ENCODE measurements around the gene IFNA8. TPM values are rescaled to one million over a fixed set of nuclear protein-coding genes. Genes with fewer than 3 reads are reported as not detected.

Gene IFNA8
- total RNA-seq, 3 donors from 2014 or later, result not detected

- intact Hi-C loops (cut with DNase I; ENCODE audit: low total_unique reads), result no loop called here
- no peaks in the 10 kb centered on the region for H3K27me3 ChIP-seq
- no peaks in the 10 kb centered on the region for H3K4me1 ChIP-seq
- H3K27ac ChIP-seq, result no peak overlapping the region
- no peak overlapping the region for H3K4me3 ChIP-seq
- no peak for DNase-seq (ENCODE audit: low spot score in 2 of 2)
- H3K36me3 ChIP-seq, result no peaks in the 10 kb centered on the region
- TF ChIP-seq POLR2A (IDR thresholded peaks at IDR 0.05) (no peak), CTCF (IDR thresholded peaks at IDR 0.05) (no peak), POLR2AphosphoS5 (IDR thresholded peaks at IDR 0.05) (no peak)
- no peaks in the 10 kb centered on the region for H3K9me3 ChIP-seq
Observed at GRCh38 chr9:21413151-21413550, 4.2 kb downstream of the IFNA8 start.

GRCh38 chr9:21413624-21414023 is 4.7 kb downstream of the IFNA8 start:
- TF ChIP-seq CTCF (IDR thresholded peaks at IDR 0.05), result no peak
- intact Hi-C loops (cut with DNase I; ENCODE audit: low total_unique reads), result no loop called here

GRCh38 chr9:21414220-21414940 is 5.5 kb downstream of the IFNA8 start:
- intact Hi-C loops (cut with DNase I; ENCODE audit: low total_unique reads), result no loop called here
- Histone ChIP-seq H3K4me1 (no peaks in the 10 kb centered on the region), H3K9me3 (no peaks in the 10 kb centered on the region), H3K4me3 (no peak overlapping the region), H3K36me3 (no peaks in the 10 kb centered on the region), H3K27ac (no peak overlapping the region), H3K27me3 (no peaks in the 10 kb centered on the region)
- no peak for DNase-seq (ENCODE audit: low spot score in 2 of 2)
- TF ChIP-seq POLR2AphosphoS5 (IDR thresholded peaks at IDR 0.05) (no peak), POLR2A (IDR thresholded peaks at IDR 0.05) (no peak), CTCF (IDR thresholded peaks at IDR 0.05) (no peak)

More at GRCh38 chr9:21413624-21414023, 4.7 kb downstream of the IFNA8 start:
- Histone ChIP-seq H3K27ac (no peak overlapping the region), H3K4me3 (no peak overlapping the region), H3K9me3 (no peaks in the 10 kb centered on the region), H3K27me3 (no peaks in the 10 kb centered on the region), H3K4me1 (no peaks in the 10 kb centered on the region), H3K36me3 (no peaks in the 10 kb centered on the region)
- DNase-seq (ENCODE audit: low spot score in 2 of 2), result no peak

GRCh38 chr9:21415493-21416267 is 6.8 kb downstream of the IFNA8 start:
- H3K27me3 ChIP-seq, result no peaks in the 10 kb centered on the region
- intact Hi-C loops (cut with DNase I; ENCODE audit: low total_unique reads), result no loop called here
- no peaks in the 10 kb centered on the region for H3K36me3 ChIP-seq
- no peak overlapping the region for H3K27ac ChIP-seq
- H3K9me3 ChIP-seq, result no peaks in the 10 kb centered on the region
- TF ChIP-seq POLR2AphosphoS5 (IDR thresholded peaks at IDR 0.05) (no peak), CTCF (IDR thresholded peaks at IDR 0.05) (no peak), POLR2A (IDR thresholded peaks at IDR 0.05) (no peak)
- no peak overlapping the region for H3K4me3 ChIP-seq
- no peak for DNase-seq (ENCODE audit: low spot score in 2 of 2)
- H3K4me1 ChIP-seq, result no peaks in the 10 kb centered on the region

- DNase-seq (ENCODE audit: low spot score in 2 of 2), result no peak
- intact Hi-C loops (cut with DNase I; ENCODE audit: low total_unique reads), result no loop called here
Observed at GRCh38 chr9:21428235-21428634, 19.3 kb downstream of the IFNA8 start.

More at GRCh38 chr9:21428235-21428634, 19.3 kb downstream of the IFNA8 start:
- Histone ChIP-seq H3K4me1 (no peaks in the 10 kb centered on the region), H3K27ac (no peak overlapping the region), H3K9me3 (no peaks in the 10 kb centered on the region), H3K27me3 (no peaks in the 10 kb centered on the region), H3K36me3 (no peaks in the 10 kb centered on the region), H3K4me3 (no peak overlapping the region)
- TF ChIP-seq CTCF (IDR thresholded peaks at IDR 0.05) (no peak), POLR2A (IDR thresholded peaks at IDR 0.05) (no peak), POLR2AphosphoS5 (IDR thresholded peaks at IDR 0.05) (no peak)

Measured in breast epithelium (tissue), 4 donors.